Activated CD4-positive, alpha-beta memory T cell treated with anti-CD3 and anti-CD28 coated beads, Interleukin-2, amount 10 ng/mL, durations not matched to agents 7 days and 5 days (primary cell): Measurements from ENCODE around the gene KIAA1958. TPM values are rescaled to one million over a fixed set of nuclear protein-coding genes. Genes with fewer than 3 reads are reported as not detected.
"Not testable (repeated sequence)": the region's sequence is repeated elsewhere in the genome, so short reads cannot be mapped to it uniquely, and the experiment has no call there.

Experiments used
- CTCF ChIA-PET: fragments of 350-600 bp; sonication (Branson Sonifier 250); formaldehyde crosslinking; loops from one replicate; lab custom pipeline; 2021; ENCODE audit warnings: antibody characterized with exemption, inconsistent platforms; lab: Charles Lee
- POLR2A ChIA-PET: fragments of 350-600 bp; sonication (Branson Sonifier 250); formaldehyde crosslinking; loops from one replicate; lab custom pipeline; 2021; ENCODE audit warnings: antibody characterized with exemption; lab: Charles Lee
- DNase-seq: peaks from one replicate; pipeline ENCODE4 v3.0.0-alpha.2; 2020
- H3K27ac Mint-ChIP-seq: one replicate; pipeline ENCODE4 v1.8.0; 2021; ENCODE audit warnings: mild to moderate bottlenecking, mixed read lengths
- H3K27me3 Mint-ChIP-seq: one replicate; pipeline ENCODE4 v1.8.0; 2021; ENCODE audit warnings: mixed read lengths
- H3K36me3 Mint-ChIP-seq: one replicate; pipeline ENCODE4 v1.8.0; 2021; ENCODE audit warnings: low read depth, mixed read lengths
- H3K4me1 Mint-ChIP-seq: one replicate; pipeline ENCODE4 v1.8.0; 2021; ENCODE audit warnings: mixed read lengths
- H3K4me3 Mint-ChIP-seq: one replicate; pipeline ENCODE4 v1.8.0; 2021; ENCODE audit warnings: mild to moderate bottlenecking, mixed read lengths
- H3K9me3 Mint-ChIP-seq: one replicate; pipeline ENCODE4 v1.8.0; 2021; ENCODE audit warnings: mixed read lengths
- total RNA-seq, 2 experiments: library from RNA; stranded (reverse); gene quantifications; one replicate each; pipeline ENCODE4 v1.2.3, GENCODE V29; 2021

KIAA1958 gene
- total RNA-seq, 2 experiments from 2014 or later, result 6.9 to 7.4 TPM

- DNase-seq, result no peak
- Mint-ChIP-seq H3K4me1 (no peaks in the 10 kb centered on the region), H3K4me3 (no peak overlapping the region), H3K9me3 (no peaks in the 10 kb centered on the region), H3K36me3 (no peaks in the 10 kb centered on the region), H3K27ac (no peak overlapping the region), H3K27me3 (no peaks in the 10 kb centered on the region)
- CTCF ChIA-PET, result no interaction called here
- POLR2A ChIA-PET, result no interaction called here
These were observed 87.4 kb downstream of the KIAA1958 start for GRCh38 chr9:112574008-112574407.

GRCh38 chr9:112575107-112575506, 88.5 kb downstream of the KIAA1958 start:
- DNase-seq, result no peak
- no peak overlapping the region for H3K4me3 Mint-ChIP-seq
- no peaks in the 10 kb centered on the region for H3K9me3 Mint-ChIP-seq
- no peaks in the 10 kb centered on the region for H3K36me3 Mint-ChIP-seq
- CTCF ChIA-PET, result no interaction called here
- no peaks in the 10 kb centered on the region for H3K4me1 Mint-ChIP-seq
- POLR2A ChIA-PET, result no interaction called here
- no peaks in the 10 kb centered on the region for H3K27me3 Mint-ChIP-seq
- no peak overlapping the region for H3K27ac Mint-ChIP-seq

GRCh38 chr9:112581469-112582176, 95.0 kb downstream of the KIAA1958 start:
- H3K27ac Mint-ChIP-seq, result no peak overlapping the region
- no peaks in the 10 kb centered on the region for H3K4me1 Mint-ChIP-seq
- H3K9me3 Mint-ChIP-seq, result no peaks in the 10 kb centered on the region
- CTCF ChIA-PET, result no interaction called here
- POLR2A ChIA-PET, result no interaction called here
- no peaks in the 10 kb centered on the region for H3K27me3 Mint-ChIP-seq
- H3K36me3 Mint-ChIP-seq, result no peaks in the 10 kb centered on the region
- no peak overlapping the region for H3K4me3 Mint-ChIP-seq
- DNase-seq, result no peak

GRCh38 chr9:112582371-112583262, 96.0 kb downstream of the KIAA1958 start:
- Mint-ChIP-seq H3K9me3 (no peaks in the 10 kb centered on the region), H3K4me3 (no peak overlapping the region), H3K36me3 (no peaks in the 10 kb centered on the region), H3K27me3 (no peaks in the 10 kb centered on the region), H3K4me1 (no peaks in the 10 kb centered on the region), H3K27ac (no peak overlapping the region)
- ChIA-PET CTCF (no interaction called here), POLR2A (no interaction called here)
- DNase-seq, result no peak

GRCh38 chr9:112586599-112587155, 100.0 kb downstream of the KIAA1958 start:
- H3K36me3 Mint-ChIP-seq, result no peaks in the 10 kb centered on the region
- no peak overlapping the region for H3K27ac Mint-ChIP-seq
- CTCF ChIA-PET, result interaction anchor here (1.5 kb wide), 1 partner anchor 143 kb away, joined by 3 read pairs; no protein-coding TSS in a partner anchor
- no peak overlapping the region for H3K4me3 Mint-ChIP-seq
- no peaks in the 10 kb centered on the region for H3K4me1 Mint-ChIP-seq
- no peaks in the 10 kb centered on the region for H3K27me3 Mint-ChIP-seq
- POLR2A ChIA-PET, result no interaction called here
- no peaks in the 10 kb centered on the region for H3K9me3 Mint-ChIP-seq
- DNase-seq, result no peak

GRCh38 chr9:112591875-112592274, 105.2 kb downstream of the KIAA1958 start:
- H3K9me3 Mint-ChIP-seq, CTCF ChIA-PET, H3K4me3 Mint-ChIP-seq, H3K27ac Mint-ChIP-seq, POLR2A ChIA-PET, H3K27me3 Mint-ChIP-seq, H3K36me3 Mint-ChIP-seq, DNase-seq, H3K4me1 Mint-ChIP-seq: not testable (repeated sequence)

GRCh38 chr9:112599732-112600131, 113.1 kb downstream of the KIAA1958 start:
- POLR2A ChIA-PET, result no interaction called here
- no peaks in the 10 kb centered on the region for H3K9me3 Mint-ChIP-seq
- DNase-seq, result no peak
- CTCF ChIA-PET, result no interaction called here
- H3K4me3 Mint-ChIP-seq, result no peak overlapping the region
- no peaks in the 10 kb centered on the region for H3K4me1 Mint-ChIP-seq
- no peaks in the 10 kb centered on the region for H3K27me3 Mint-ChIP-seq
- H3K36me3 Mint-ChIP-seq, result no peaks in the 10 kb centered on the region
- no peak overlapping the region for H3K27ac Mint-ChIP-seq

- Mint-ChIP-seq H3K27me3 (no peaks in the 10 kb centered on the region), H3K9me3 (no peaks in the 10 kb centered on the region), H3K27ac (no peak overlapping the region), H3K4me3 (no peak overlapping the region), H3K4me1 (peaks cover 9% of the 10 kb centered on the region), H3K36me3 (no peaks in the 10 kb centered on the region)
- ChIA-PET CTCF (interaction anchor here (1.4 kb wide), 1 partner anchor 191 kb away, joined by 4 read pairs; no protein-coding TSS in a partner anchor), POLR2A (interaction anchor here (1.0 kb wide), 1 partner anchor 57 kb away, joined by 3 read pairs; no protein-coding TSS in a partner anchor)
- DNase-seq, result no peak
These were observed 115.0 kb downstream of the KIAA1958 start for GRCh38 chr9:112601636-112602035.

GRCh38 chr9:112604790-112605189, 118.2 kb downstream of the KIAA1958 start:
- H3K27ac Mint-ChIP-seq, result no peak overlapping the region
- no peaks in the 10 kb centered on the region for H3K9me3 Mint-ChIP-seq
- H3K4me3 Mint-ChIP-seq, result no peak overlapping the region
- POLR2A ChIA-PET, result no interaction called here
- no peaks in the 10 kb centered on the region for H3K36me3 Mint-ChIP-seq
- CTCF ChIA-PET, result no interaction called here
- peaks cover 9% of the 10 kb centered on the region for H3K4me1 Mint-ChIP-seq
- no peaks in the 10 kb centered on the region for H3K27me3 Mint-ChIP-seq
- no peak for DNase-seq

- Mint-ChIP-seq H3K9me3 (no peaks in the 10 kb centered on the region), H3K27me3 (no peaks in the 10 kb centered on the region), H3K4me3 (no peak overlapping the region), H3K36me3 (no peaks in the 10 kb centered on the region), H3K27ac (no peak overlapping the region), H3K4me1 (peaks cover 9% of the 10 kb centered on the region)
- POLR2A ChIA-PET, result no interaction called here
- CTCF ChIA-PET, result no interaction called here
- DNase-seq, result no peak
These were observed 118.9 kb downstream of the KIAA1958 start for GRCh38 chr9:112605518-112605917.

GRCh38 chr9:112605963-112606699, 119.5 kb downstream of the KIAA1958 start:
- Mint-ChIP-seq H3K36me3 (no peaks in the 10 kb centered on the region), H3K27ac (no peak overlapping the region), H3K9me3 (no peaks in the 10 kb centered on the region), H3K27me3 (no peaks in the 10 kb centered on the region), H3K4me3 (no peak overlapping the region), H3K4me1 (peaks cover 9% of the 10 kb centered on the region)
- ChIA-PET POLR2A (no interaction called here), CTCF (no interaction called here)
- DNase-seq, result no peak

- H3K4me3 Mint-ChIP-seq, result no peak overlapping the region
- CTCF ChIA-PET, result no interaction called here
- DNase-seq, result no peak
- no peaks in the 10 kb centered on the region for H3K27me3 Mint-ChIP-seq
- POLR2A ChIA-PET, result no interaction called here
- no peak overlapping the region for H3K27ac Mint-ChIP-seq
- H3K4me1 Mint-ChIP-seq, result peaks cover 9% of the 10 kb centered on the region
- no peaks in the 10 kb centered on the region for H3K36me3 Mint-ChIP-seq
- no peaks in the 10 kb centered on the region for H3K9me3 Mint-ChIP-seq
These were observed 122.2 kb downstream of the KIAA1958 start for GRCh38 chr9:112608851-112609250.
